AG04449 (cell line): ENCODE measurements around the gene KIF19.
"Not testable (repeated sequence)": the region's sequence is repeated elsewhere in the genome, so short reads cannot be mapped to it uniquely, and the experiment has no call there.

ENCODE experiments used
- CTCF ChIA-PET: fragments of 350-600 bp; formaldehyde crosslinking; extraction: SDS; loops from one replicate; lab custom pipeline; 2021; ENCODE audit warnings: antibody characterized with exemption; lab: Yijun Ruan, JAX
- POLR2A ChIA-PET: fragments of 400-600, 350-600 bp; formaldehyde crosslinking; extraction: SDS; loops from one replicate; lab custom pipeline; 2020; ENCODE audit warnings: antibody characterized with exemption, inconsistent platforms; lab: Yijun Ruan, JAX
- DNase-seq: peaks from one replicate; pipeline ENCODE4 v3.0.0-alpha.2; 2010; ENCODE audit warnings: low read depth, low spot score
- H3K4me3 ChIP-seq: 2 replicates; pipeline ENCODE4 v1.5.1; 2011; ENCODE audit warnings: low read depth, mild to moderate bottlenecking, control low read depth, low read length
- TF ChIP-seq, protein P1 (sequence below): IDR thresholded peaks from one replicate; pipeline ENCODE4 v1.5.1; 2011; ENCODE audit warnings: mild to moderate bottlenecking, moderate library complexity, low read length, control low read depth, inconsistent platforms; ENCODE audit not compliant: insufficient read depth; ENCODE audit errors: missing control alignments

Gene KIF19, protein sequence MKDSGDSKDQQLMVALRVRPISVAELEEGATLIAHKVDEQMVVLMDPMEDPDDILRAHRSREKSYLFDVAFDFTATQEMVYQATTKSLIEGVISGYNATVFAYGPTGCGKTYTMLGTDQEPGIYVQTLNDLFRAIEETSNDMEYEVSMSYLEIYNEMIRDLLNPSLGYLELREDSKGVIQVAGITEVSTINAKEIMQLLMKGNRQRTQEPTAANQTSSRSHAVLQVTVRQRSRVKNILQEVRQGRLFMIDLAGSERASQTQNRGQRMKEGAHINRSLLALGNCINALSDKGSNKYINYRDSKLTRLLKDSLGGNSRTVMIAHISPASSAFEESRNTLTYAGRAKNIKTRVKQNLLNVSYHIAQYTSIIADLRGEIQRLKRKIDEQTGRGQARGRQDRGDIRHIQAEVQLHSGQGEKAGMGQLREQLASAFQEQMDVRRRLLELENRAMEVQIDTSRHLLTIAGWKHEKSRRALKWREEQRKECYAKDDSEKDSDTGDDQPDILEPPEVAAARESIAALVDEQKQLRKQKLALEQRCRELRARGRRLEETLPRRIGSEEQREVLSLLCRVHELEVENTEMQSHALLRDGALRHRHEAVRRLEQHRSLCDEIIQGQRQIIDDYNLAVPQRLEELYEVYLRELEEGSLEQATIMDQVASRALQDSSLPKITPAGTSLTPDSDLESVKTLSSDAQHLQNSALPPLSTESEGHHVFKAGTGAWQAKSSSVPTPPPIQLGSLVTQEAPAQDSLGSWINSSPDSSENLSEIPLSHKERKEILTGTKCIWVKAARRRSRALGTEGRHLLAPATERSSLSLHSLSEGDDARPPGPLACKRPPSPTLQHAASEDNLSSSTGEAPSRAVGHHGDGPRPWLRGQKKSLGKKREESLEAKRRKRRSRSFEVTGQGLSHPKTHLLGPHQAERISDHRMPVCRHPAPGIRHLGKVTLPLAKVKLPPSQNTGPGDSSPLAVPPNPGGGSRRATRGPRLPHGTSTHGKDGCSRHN

DNA sequence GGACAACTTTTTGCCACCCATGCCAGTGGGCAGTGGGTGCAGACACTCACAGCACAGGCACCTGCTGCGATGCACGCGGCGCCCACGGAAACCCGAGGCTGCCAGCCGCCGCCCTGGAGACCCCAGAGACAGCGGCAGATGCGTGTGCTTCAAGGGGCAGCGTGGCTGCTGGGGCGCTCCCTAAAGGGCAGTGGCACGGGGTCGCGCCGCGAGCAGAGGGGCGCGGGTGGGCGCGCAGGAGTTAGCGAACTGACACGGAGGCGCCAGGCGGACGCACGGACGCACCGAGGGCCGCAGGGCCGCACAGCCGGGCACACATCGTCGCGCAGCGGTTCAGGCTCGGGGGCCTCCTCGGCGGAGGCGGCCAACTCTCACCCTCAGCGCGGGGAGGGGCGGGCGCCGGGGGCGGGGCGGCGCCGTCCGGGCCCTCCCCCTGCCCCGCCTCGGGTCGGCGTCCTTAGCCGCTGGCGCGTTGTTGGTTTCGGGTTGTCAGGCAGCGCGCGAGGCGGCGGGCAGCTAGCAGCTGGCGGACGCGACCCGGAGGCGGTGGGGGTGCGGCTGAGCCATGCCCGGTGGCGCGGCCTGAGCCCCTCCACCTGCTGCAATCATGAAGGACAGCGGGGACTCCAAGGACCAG, at the start of gene KIF19:
TSS of gene KIF19 (plus strand) at position 484 of the 637 bp plus-strand sequence. CDS start at position 608, 124 bp downstream.
- ChIA-PET POLR2A (no interaction called here), CTCF (no interaction called here)
- no peak within 1 kb of the TSS for H3K4me3 ChIP-seq
- TF ChIP-seq, protein P1, sequence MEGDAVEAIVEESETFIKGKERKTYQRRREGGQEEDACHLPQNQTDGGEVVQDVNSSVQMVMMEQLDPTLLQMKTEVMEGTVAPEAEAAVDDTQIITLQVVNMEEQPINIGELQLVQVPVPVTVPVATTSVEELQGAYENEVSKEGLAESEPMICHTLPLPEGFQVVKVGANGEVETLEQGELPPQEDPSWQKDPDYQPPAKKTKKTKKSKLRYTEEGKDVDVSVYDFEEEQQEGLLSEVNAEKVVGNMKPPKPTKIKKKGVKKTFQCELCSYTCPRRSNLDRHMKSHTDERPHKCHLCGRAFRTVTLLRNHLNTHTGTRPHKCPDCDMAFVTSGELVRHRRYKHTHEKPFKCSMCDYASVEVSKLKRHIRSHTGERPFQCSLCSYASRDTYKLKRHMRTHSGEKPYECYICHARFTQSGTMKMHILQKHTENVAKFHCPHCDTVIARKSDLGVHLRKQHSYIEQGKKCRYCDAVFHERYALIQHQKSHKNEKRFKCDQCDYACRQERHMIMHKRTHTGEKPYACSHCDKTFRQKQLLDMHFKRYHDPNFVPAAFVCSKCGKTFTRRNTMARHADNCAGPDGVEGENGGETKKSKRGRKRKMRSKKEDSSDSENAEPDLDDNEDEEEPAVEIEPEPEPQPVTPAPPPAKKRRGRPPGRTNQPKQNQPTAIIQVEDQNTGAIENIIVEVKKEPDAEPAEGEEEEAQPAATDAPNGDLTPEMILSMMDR = no peak
- no peak for DNase-seq

DNA sequence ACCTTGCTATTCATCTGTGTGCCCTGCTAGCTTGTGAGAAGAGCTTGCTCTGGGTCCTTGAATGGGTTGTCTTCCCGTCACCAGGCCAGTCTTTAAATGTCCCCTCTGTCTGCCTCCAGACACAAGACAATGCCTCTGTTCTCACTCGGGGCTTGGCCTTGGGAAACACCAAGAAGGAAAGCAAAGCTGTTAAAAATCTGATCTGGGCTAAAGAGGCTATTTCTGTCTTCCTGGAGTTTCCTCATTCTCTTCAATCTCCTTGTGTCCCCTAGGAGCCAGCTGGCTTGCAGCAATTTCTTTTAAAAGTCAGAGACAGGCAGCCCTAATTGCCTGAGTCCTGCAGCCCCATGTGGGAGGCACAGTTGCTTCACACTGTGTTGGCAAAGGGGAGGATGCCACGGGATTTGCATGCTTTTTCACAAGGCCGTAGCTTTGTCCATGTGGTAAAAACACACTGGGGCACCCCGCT, 49.5 kb upstream of the KIF19 start:
- H3K4me3 ChIP-seq = no peak overlapping the region
- TF ChIP-seq, protein P1 = no peak
- DNase-seq = no peak
- POLR2A ChIA-PET = no interaction called here
- CTCF ChIA-PET = no interaction called here

DNA sequence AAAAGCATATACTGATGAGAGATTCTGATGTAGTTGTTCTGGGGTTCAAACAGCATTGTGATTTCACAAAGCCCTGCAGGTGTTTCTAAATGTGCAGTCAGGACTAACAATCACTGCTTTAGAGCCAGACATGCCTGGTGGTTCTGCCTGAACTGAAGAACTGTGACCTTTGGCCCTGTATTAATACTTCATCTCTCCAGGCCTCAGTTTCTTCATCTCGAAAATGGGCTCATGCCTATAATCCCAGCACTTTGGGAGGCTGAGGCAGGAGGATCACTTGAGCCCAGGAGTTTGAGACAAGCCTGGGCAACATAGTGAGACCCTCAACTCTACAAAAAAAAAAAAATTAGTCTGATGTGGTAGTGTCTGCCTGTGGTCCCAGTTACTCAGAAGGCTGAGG, 48.1 kb upstream of the KIF19 start:
- H3K4me3 ChIP-seq = no peak overlapping the region
- TF ChIP-seq, protein P1 = no peak
- no peak for DNase-seq
- POLR2A ChIA-PET = no interaction called here
- CTCF ChIA-PET = no interaction called here

DNA sequence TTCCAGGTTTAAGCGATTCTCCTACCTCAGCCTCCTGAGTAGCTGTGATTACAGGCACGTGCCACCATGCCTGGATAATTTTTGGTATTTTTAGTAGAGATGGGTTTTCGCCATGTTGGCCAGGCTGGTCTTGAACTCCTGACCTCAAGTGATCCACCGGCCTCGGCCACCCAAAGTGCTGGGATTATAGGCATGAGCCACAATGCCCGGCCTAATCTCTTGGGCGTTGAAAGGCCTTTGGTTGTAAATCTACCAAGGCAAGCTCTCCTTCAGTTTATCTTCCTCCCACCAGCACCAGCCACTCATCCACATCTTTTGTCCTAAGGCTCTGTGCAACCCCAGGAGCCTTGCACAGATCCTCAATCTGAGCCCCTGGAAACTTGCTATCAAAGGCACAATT, 46.4 kb upstream of the KIF19 start:
- H3K4me3 ChIP-seq, DNase-seq, CTCF ChIA-PET, POLR2A ChIA-PET: not testable (repeated sequence)

DNA sequence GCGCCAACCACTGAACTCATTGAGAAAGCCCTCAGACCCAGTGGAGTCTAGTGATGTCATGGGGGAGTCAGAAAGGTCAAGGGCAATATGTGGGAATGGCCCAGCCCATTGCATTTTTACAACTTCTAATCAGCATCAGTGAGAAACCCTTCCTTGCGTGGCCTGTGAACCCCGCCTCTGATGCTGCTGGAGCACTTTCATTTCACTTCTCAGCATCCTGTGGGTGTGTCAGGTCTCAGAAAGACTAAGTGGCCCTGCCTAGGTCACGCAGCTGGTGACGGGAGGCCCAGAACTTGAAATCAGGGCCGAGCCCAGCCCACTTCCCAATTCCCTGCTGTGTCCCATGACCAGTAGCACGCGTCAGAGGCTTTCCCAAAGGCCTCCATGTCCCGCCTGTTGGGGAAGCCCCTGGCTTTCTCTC, 45.9 kb upstream of the KIF19 start:
- H3K4me3 ChIP-seq = no peak overlapping the region
- ChIA-PET CTCF (no interaction called here), POLR2A (no interaction called here)
- TF ChIP-seq, protein P1 = no peak
- no peak for DNase-seq

DNA sequence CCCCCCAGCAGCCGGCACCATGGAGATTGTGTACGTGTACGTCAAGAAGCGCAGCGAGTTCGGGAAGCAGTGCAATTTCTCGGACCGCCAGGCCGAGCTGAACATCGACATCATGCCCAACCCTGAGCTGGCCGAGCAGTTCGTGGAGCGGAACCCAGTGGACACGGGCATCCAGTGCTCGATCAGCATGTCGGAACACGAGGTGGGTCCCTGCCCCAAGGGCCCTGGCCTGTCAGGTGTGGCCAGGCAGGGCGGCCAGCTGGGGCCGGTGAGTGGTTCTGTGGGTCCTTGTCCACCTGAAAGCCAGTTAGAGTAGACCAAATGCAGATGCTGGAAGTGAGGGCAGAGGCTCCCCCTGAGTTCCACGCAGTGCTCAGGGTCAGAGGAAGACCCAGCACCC, 44.2 kb upstream of the KIF19 start:
- ChIA-PET POLR2A (no interaction called here), CTCF (no interaction called here)
- no peak for DNase-seq
- TF ChIP-seq, protein P1 = no peak
- H3K4me3 ChIP-seq = no peak overlapping the region

DNA sequence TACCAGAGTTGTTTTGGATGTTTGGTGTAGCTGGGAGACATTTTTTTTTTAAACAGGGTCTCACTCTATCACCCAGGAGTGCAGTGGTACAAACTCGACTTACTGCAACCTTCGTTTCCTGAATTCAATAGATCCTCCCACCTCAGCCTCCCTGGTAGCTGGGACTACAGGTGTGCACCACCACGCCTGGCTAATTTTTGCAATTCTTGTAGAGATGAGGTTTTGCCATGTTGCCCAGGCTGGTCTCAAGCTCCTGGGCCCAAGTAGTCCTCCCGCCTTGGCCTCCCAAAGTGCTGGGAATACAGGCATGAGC, 43.8 kb upstream of the KIF19 start:
- POLR2A ChIA-PET, DNase-seq, CTCF ChIA-PET, H3K4me3 ChIP-seq: not testable (repeated sequence)
